Measurements from ENCODE around the gene SLC22A31. TPM values are rescaled to one million over a fixed set of nuclear protein-coding genes. Genes with fewer than 3 reads are reported as not detected.

Gene SLC22A31
- total RNA-seq, 1 experiment from 2014 or later, result 6.7 TPM

GRCh38 chr16:89174055-89174827 lies 26.1 kb downstream of the SLC22A31 start:
- Mint-ChIP-seq H3K4me1 (ENCODE audit: low read depth, unreplicated experiment) (peaks cover 7% of the 10 kb centered on the region), H3K27ac (ENCODE audit: unreplicated experiment) (no peak overlapping the region), H3K9me3 (ENCODE audit: unreplicated experiment) (no peaks in the 10 kb centered on the region), H3K36me3 (ENCODE audit: insufficient read depth, unreplicated experiment) (no peaks in the 10 kb centered on the region), H3K4me3 (ENCODE audit: unreplicated experiment) (no peak overlapping the region), H3K27me3 (ENCODE audit: insufficient read depth, unreplicated experiment) (peaks cover 8% of the 10 kb centered on the region)
- intact Hi-C loops (cut with micrococcal nuclease; ENCODE audit: unreplicated experiment), result no loop called here
- no peak for TF ChIP-seq CTCF (IDR thresholded peaks at IDR 0.05; ENCODE audit: insufficient read depth in 1 of 2, low read depth in 1 of 2, low read length in 1 of 2, severe bottlenecking in 1 of 2, unreplicated experiment in 1 of 2)
- no peak for DNase-seq
- H3K4me3 ChIP-seq (ENCODE audit: low read depth, low read length), result no peak overlapping the region
- no peaks in the 10 kb centered on the region for H3K36me3 ChIP-seq (ENCODE audit: control insufficient read depth, insufficient read depth, low read length)
- no peaks in the 10 kb centered on the region for H3K9me3 ChIP-seq
- BruUV-seq (replicated peaks), result no TSS peak
- peaks cover 5% of the 10 kb centered on the region for H3K27me3 ChIP-seq (replicated peaks; ENCODE audit: control insufficient read depth, insufficient read depth, low read length)
- CTCF ChIA-PET, result interaction anchor here (0.6 to 1.2 kb wide), 3 partner anchors 9 to 335 kb away, joined by 3 read pairs; partner anchors contain the start of gene ZNF778
- H3K4me1 ChIP-seq, result peaks cover 17% of the 10 kb centered on the region
- POLR2A ChIA-PET, result no interaction called here

- Histone ChIP-seq H3K4me3 (ENCODE audit: low read depth, low read length) (no peak overlapping the region), H3K27me3 (replicated peaks; ENCODE audit: control insufficient read depth, insufficient read depth, low read length) (peaks cover 5% of the 10 kb centered on the region), H3K9me3 (no peaks in the 10 kb centered on the region), H3K4me1 (peaks cover 17% of the 10 kb centered on the region), H3K36me3 (ENCODE audit: control insufficient read depth, insufficient read depth, low read length) (no peaks in the 10 kb centered on the region)
- Mint-ChIP-seq H3K27me3 (ENCODE audit: insufficient read depth, unreplicated experiment) (peaks cover 8% of the 10 kb centered on the region), H3K4me1 (ENCODE audit: low read depth, unreplicated experiment) (peaks cover 7% of the 10 kb centered on the region), H3K9me3 (ENCODE audit: unreplicated experiment) (no peaks in the 10 kb centered on the region), H3K36me3 (ENCODE audit: insufficient read depth, unreplicated experiment) (no peaks in the 10 kb centered on the region), H3K27ac (ENCODE audit: unreplicated experiment) (no peak overlapping the region), H3K4me3 (ENCODE audit: unreplicated experiment) (no peak overlapping the region)
- ChIA-PET POLR2A (no interaction called here), CTCF (interaction anchor here (0.6 to 1.2 kb wide), 2 partner anchors 43 to 336 kb away, joined by 3 read pairs; partner anchors contain the start of gene ZNF778)
- no peak for TF ChIP-seq CTCF (IDR thresholded peaks at IDR 0.05; ENCODE audit: insufficient read depth in 1 of 2, low read depth in 1 of 2, low read length in 1 of 2, severe bottlenecking in 1 of 2, unreplicated experiment in 1 of 2)
- intact Hi-C loops (cut with micrococcal nuclease; ENCODE audit: unreplicated experiment), result no loop called here
- no TSS peak for BruUV-seq (replicated peaks)
- DNase-seq, result no peak
Measured at GRCh38 chr16:89173174-89173921, 27.0 kb downstream of the SLC22A31 start.

- intact Hi-C loops (cut with micrococcal nuclease; ENCODE audit: unreplicated experiment), result no loop called here
- Histone ChIP-seq H3K4me3 (ENCODE audit: low read depth, low read length) (no peak overlapping the region), H3K4me1 (peaks cover 17% of the 10 kb centered on the region), H3K9me3 (no peaks in the 10 kb centered on the region), H3K36me3 (ENCODE audit: control insufficient read depth, insufficient read depth, low read length) (no peaks in the 10 kb centered on the region), H3K27me3 (replicated peaks; ENCODE audit: control insufficient read depth, insufficient read depth, low read length) (peaks cover 5% of the 10 kb centered on the region)
- ChIA-PET CTCF (no interaction called here), POLR2A (no interaction called here)
- no peak for TF ChIP-seq CTCF (IDR thresholded peaks at IDR 0.05; ENCODE audit: insufficient read depth in 1 of 2, low read depth in 1 of 2, low read length in 1 of 2, severe bottlenecking in 1 of 2, unreplicated experiment in 1 of 2)
- Mint-ChIP-seq H3K4me1 (ENCODE audit: low read depth, unreplicated experiment) (peaks cover 7% of the 10 kb centered on the region), H3K27me3 (ENCODE audit: insufficient read depth, unreplicated experiment) (peaks cover 8% of the 10 kb centered on the region), H3K27ac (ENCODE audit: unreplicated experiment) (no peak overlapping the region), H3K36me3 (ENCODE audit: insufficient read depth, unreplicated experiment) (no peaks in the 10 kb centered on the region), H3K9me3 (ENCODE audit: unreplicated experiment) (no peaks in the 10 kb centered on the region), H3K4me3 (ENCODE audit: unreplicated experiment) (no peak overlapping the region)
- BruUV-seq (replicated peaks), result no TSS peak
- DNase-seq, result no peak
Measured at GRCh38 chr16:89172528-89173173, 27.7 kb downstream of the SLC22A31 start.
